Keratinocyte (primary cell): ENCODE measurements around the gene KIAA1217. TPM values are rescaled to one million over a fixed set of nuclear protein-coding genes. Genes with fewer than 3 reads are reported as not detected.

Experiments
- DNase-seq: peaks from one replicate; pipeline ENCODE4 v3.0.0-alpha.2; 2011; ENCODE audit warnings: low read depth, missing footprints, low spot score
- FAIRE-seq: peaks from 2 replicates; lab custom pipeline; 2011; peaks lifted over from hg19 to GRCh38; lab: Jason Lieb, UNC
- H2AFZ ChIP-seq: 2 replicates; pipeline ENCODE4 v1.6.0; 2012; ENCODE audit warnings: low read length, control low read depth, inconsistent platforms; ENCODE audit not compliant: control insufficient read depth
- H3K27ac ChIP-seq: 2 replicates; pipeline ENCODE4 v1.5.1; 2011; ENCODE audit warnings: low read length; ENCODE audit not compliant: control insufficient read depth, insufficient read depth
- H3K27me3 ChIP-seq: 3 replicates; pipeline ENCODE4 v1.6.0; 2011; ENCODE audit warnings: low read length; ENCODE audit not compliant: control insufficient read depth, insufficient read depth; ENCODE audit errors: extremely low read depth
- H3K36me3 ChIP-seq, 2 experiments: 2 replicates in 1 of 2; 3 replicates in 1 of 2; pipeline ENCODE4 v1.5.1; 2011; ENCODE audit warnings: low read length in 2 of 2, mild to moderate bottlenecking in 1 of 2; ENCODE audit not compliant: control insufficient read depth in 2 of 2, insufficient read depth in 2 of 2; ENCODE audit errors: extremely low read depth in 1 of 2
- H3K4me1 ChIP-seq: 3 replicates; pipeline ENCODE4 v1.5.1; 2011; ENCODE audit warnings: low read length; ENCODE audit not compliant: control insufficient read depth, insufficient read depth; ENCODE audit errors: extremely low read depth
- H3K4me2 ChIP-seq: 3 replicates; pipeline ENCODE4 v1.6.0; 2011; ENCODE audit warnings: low read depth, low read length; ENCODE audit not compliant: control insufficient read depth, insufficient read depth; ENCODE audit errors: extremely low read depth
- H3K4me3 ChIP-seq, 3 experiments: fragments of 200-600 bp in 1 of 3; sonication (generic) in 1 of 3; 2 replicates in 2 of 3; 3 replicates in 1 of 3; pipeline ENCODE4 v1.5.1; 2011 to 2016; ENCODE audit warnings: low read length in 3 of 3, mild to moderate bottlenecking in 3 of 3, control low read depth in 2 of 3, inconsistent platforms in 1 of 3, low read depth in 1 of 3, mixed read lengths in 1 of 3, mixed run types in 1 of 3, moderate library complexity in 1 of 3; ENCODE audit not compliant: control insufficient read depth in 2 of 3, insufficient read depth in 2 of 3; ENCODE audit errors: extremely low read depth in 1 of 3
- H3K79me2 ChIP-seq: 2 replicates; pipeline ENCODE4 v1.6.0; 2012; ENCODE audit warnings: low read length; ENCODE audit not compliant: control insufficient read depth, insufficient read depth
- H3K9ac ChIP-seq: 3 replicates; pipeline ENCODE4 v1.6.0; 2011; ENCODE audit warnings: low read length; ENCODE audit not compliant: control insufficient read depth, insufficient read depth; ENCODE audit errors: extremely low read depth
- H3K9me1 ChIP-seq: 3 replicates; pipeline ENCODE4 v1.6.0; 2011; ENCODE audit warnings: low read length; ENCODE audit not compliant: control insufficient read depth, insufficient read depth; ENCODE audit errors: extremely low read depth
- H3K9me3 ChIP-seq: 2 replicates; pipeline ENCODE4 v1.5.1; 2012; ENCODE audit warnings: low read depth, low read length; ENCODE audit not compliant: control insufficient read depth
- H4K20me1 ChIP-seq: 3 replicates; pipeline ENCODE4 v1.6.0; 2011; ENCODE audit warnings: low read length; ENCODE audit not compliant: control insufficient read depth, insufficient read depth; ENCODE audit errors: extremely low read depth
- EZH2 ChIP-seq: IDR thresholded peaks from one replicate; pipeline ENCODE4 v1.6.1; 2012; ENCODE audit warnings: inconsistent platforms, mild to moderate bottlenecking, low read length, moderate library complexity
- dilution Hi-C: fragments of 300-500 bp; cut with MboI; formaldehyde crosslinking; loops from one replicate; pipeline ENCODE4 v1.7.0; 2020; ENCODE audit warnings: low sequenced_read_pairs; ENCODE audit not compliant: extremely low pct_ligation_motif_present
- polyA plus RNA-seq, 5 experiments: library from polyadenylated mRNA; depleted of rRNA in 3 of 5; stranded (reverse) in 3 of 5; stranded (forward) in 1 of 5; unstranded in 1 of 5; fragments of >200 nt; gene quantifications; 1 replicate in 1 of 5; 2 replicates in 3 of 5; 3 replicates in 1 of 5; pipeline versions ENCODE4 v1.2.1 to v1.2.3, GENCODE V29; 2011 to 2012; ENCODE audit warnings: missing spikeins in 2 of 5, low read depth in 1 of 5, low replicate concordance in 1 of 5
- TF ChIP-seq, protein P1 (sequence below), 3 experiments: IDR thresholded peaks in 1 of 3; conservative IDR thresholded peaks in 1 of 3; optimal IDR thresholded peaks in 1 of 3; 2 replicates in 2 of 3; 3 replicates in 1 of 3; pipeline versions ENCODE3 to v1.5.1; 2011; ENCODE audit warnings: low read length in 3 of 3, mild to moderate bottlenecking in 3 of 3, moderate library complexity in 2 of 3, control low read depth in 1 of 3, inconsistent platforms in 1 of 3; ENCODE audit not compliant: insufficient read depth in 2 of 3; ENCODE audit errors: extremely low read depth in 1 of 3

KIAA1217 gene
- polyA plus RNA-seq, 1 donor (not counting 4 experiments of a cell fraction or from before 2014, with no cell fraction given), result 10.4 TPM

GRCh38 chr10:24310104-24310503 lies 101.2 kb downstream of the KIAA1217 start:
- no peaks in the 10 kb centered on the region for H3K9me1 ChIP-seq
- H3K4me3 ChIP-seq, result no peak overlapping the region
- H3K79me2 ChIP-seq, result no peaks in the 10 kb centered on the region
- H4K20me1 ChIP-seq, result no peaks in the 10 kb centered on the region
- TF ChIP-seq EZH2, result no peak
- TF ChIP-seq, protein P1, sequence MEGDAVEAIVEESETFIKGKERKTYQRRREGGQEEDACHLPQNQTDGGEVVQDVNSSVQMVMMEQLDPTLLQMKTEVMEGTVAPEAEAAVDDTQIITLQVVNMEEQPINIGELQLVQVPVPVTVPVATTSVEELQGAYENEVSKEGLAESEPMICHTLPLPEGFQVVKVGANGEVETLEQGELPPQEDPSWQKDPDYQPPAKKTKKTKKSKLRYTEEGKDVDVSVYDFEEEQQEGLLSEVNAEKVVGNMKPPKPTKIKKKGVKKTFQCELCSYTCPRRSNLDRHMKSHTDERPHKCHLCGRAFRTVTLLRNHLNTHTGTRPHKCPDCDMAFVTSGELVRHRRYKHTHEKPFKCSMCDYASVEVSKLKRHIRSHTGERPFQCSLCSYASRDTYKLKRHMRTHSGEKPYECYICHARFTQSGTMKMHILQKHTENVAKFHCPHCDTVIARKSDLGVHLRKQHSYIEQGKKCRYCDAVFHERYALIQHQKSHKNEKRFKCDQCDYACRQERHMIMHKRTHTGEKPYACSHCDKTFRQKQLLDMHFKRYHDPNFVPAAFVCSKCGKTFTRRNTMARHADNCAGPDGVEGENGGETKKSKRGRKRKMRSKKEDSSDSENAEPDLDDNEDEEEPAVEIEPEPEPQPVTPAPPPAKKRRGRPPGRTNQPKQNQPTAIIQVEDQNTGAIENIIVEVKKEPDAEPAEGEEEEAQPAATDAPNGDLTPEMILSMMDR (optimal IDR thresholded peaks at IDR 0.05 in 1 of 3, IDR thresholded peaks at IDR 0.05 in 1 of 3, conservative IDR thresholded peaks at IDR 0.05 in 1 of 3; ENCODE audit: extremely low read depth in 1 of 3, insufficient read depth in 2 of 3, low read length in 3 of 3), result no peak
- H3K27me3 ChIP-seq, result no peaks in the 10 kb centered on the region
- DNase-seq, result no peak
- H3K4me2 ChIP-seq, result no peak overlapping the region
- no peaks in the 10 kb centered on the region for H3K36me3 ChIP-seq
- dilution Hi-C loops, result no loop called here
- peaks cover 15% of the 10 kb centered on the region for H3K4me1 ChIP-seq
- no peak overlapping the region for H2AFZ ChIP-seq
- peak; percentile 68 for FAIRE-seq
- no peak overlapping the region for H3K27ac ChIP-seq
- no peaks in the 10 kb centered on the region for H3K9me3 ChIP-seq
- no peak overlapping the region for H3K9ac ChIP-seq

DNA sequence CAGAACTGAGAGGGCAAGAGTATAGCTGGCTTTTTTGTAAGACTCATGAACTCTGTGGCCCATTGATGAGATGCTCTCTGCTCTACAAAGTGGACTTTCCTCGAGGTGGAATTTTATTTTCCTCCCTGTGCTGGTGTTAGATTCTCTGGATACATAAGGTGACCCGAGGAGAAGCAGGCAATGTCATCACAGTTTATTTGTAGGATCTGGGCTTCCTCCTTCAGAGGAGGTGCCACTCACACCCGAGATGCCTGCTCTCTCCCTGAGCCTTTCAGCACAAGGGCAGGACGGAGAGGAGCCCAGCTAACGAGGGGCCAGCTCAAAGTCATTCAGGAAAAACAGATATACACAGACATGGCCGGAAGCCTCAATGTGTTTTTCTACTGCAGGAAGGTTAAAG lies 103.0 kb downstream of the KIAA1217 start:
- FAIRE-seq, result no peak
- Histone ChIP-seq H2AFZ (no peak overlapping the region), H3K27me3 (no peaks in the 10 kb centered on the region), H3K4me2 (no peak overlapping the region), H3K36me3 (no peaks in the 10 kb centered on the region), H3K27ac (no peak overlapping the region), H3K4me1 (peaks cover 10% of the 10 kb centered on the region), H3K4me3 (no peak overlapping the region), H3K9me3 (no peaks in the 10 kb centered on the region), H4K20me1 (no peaks in the 10 kb centered on the region), H3K79me2 (no peaks in the 10 kb centered on the region), H3K9me1 (no peaks in the 10 kb centered on the region), H3K9ac (no peak overlapping the region)
- dilution Hi-C loops, result no loop called here
- no peak for DNase-seq
- TF ChIP-seq, protein P1 (optimal IDR thresholded peaks at IDR 0.05 in 1 of 3, IDR thresholded peaks at IDR 0.05 in 1 of 3, conservative IDR thresholded peaks at IDR 0.05 in 1 of 3; ENCODE audit: extremely low read depth in 1 of 3, insufficient read depth in 2 of 3, low read length in 3 of 3), result no peak
- no peak for TF ChIP-seq EZH2
